ENCODE results near the gene CADPS2.

Gene CADPS2

DNA sequence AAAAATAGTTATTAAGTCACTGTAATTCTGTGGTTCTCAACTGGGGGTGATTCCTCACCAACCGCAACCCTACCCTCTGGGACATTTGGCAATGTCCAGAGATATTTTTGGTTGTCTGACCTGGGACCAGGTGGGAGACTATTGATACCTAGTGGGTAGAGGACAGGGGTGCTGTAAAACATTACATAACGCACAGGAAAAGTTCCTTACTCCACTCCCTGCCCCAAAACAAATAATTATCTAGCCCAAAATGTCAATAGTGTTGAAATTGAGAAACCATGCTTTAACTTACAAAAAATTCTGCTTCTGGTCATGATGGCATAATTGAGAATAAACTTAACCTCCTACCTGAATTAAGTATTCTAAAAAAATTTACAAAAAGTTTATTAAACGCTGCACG, 404.0 kb downstream of the CADPS2 start:
- Histone ChIP-seq H3K9ac (ENCODE audit: low read length) (no peak overlapping the region), H3K4me1 (ENCODE audit: control insufficient read depth, insufficient read depth, low read length) (no peaks in the 10 kb centered on the region), H3K9me3 (ENCODE audit: control insufficient read depth, low read length) (no peaks in the 10 kb centered on the region), H3K27me3 (ENCODE audit: control insufficient read depth, insufficient read depth, low read length) (no peaks in the 10 kb centered on the region), H3K36me3 (ENCODE audit: control insufficient read depth, insufficient read depth, low read length) (no peaks in the 10 kb centered on the region), H3K4me3 (ENCODE audit: low read length) (no peak overlapping the region)

DNA sequence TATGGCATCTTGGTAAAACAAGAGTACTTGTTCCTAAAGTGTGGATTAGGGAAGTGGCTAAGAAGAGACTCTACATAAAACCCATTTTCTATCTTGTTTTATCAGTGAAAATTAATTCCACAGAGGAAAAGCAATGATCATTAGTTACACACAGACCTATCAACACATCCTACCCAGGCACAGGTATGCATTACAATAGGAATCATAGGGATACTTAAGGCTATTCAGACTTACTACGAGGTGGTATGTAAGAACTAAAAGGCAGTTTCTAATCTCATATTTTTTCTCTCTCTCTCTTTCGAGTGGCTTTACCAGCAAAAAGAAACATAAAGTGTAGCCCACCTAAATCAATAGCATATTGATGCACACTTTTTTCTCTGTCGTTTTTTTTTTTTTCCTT, 415.4 kb downstream of the CADPS2 start:
- Histone ChIP-seq H3K36me3 (ENCODE audit: control insufficient read depth, insufficient read depth, low read length) (no peaks in the 10 kb centered on the region), H3K9ac (ENCODE audit: low read length) (no peak overlapping the region), H3K4me1 (ENCODE audit: control insufficient read depth, insufficient read depth, low read length) (no peaks in the 10 kb centered on the region), H3K4me3 (ENCODE audit: low read length) (no peak overlapping the region), H3K27me3 (ENCODE audit: control insufficient read depth, insufficient read depth, low read length) (no peaks in the 10 kb centered on the region), H3K9me3 (ENCODE audit: control insufficient read depth, low read length) (no peaks in the 10 kb centered on the region)

DNA sequence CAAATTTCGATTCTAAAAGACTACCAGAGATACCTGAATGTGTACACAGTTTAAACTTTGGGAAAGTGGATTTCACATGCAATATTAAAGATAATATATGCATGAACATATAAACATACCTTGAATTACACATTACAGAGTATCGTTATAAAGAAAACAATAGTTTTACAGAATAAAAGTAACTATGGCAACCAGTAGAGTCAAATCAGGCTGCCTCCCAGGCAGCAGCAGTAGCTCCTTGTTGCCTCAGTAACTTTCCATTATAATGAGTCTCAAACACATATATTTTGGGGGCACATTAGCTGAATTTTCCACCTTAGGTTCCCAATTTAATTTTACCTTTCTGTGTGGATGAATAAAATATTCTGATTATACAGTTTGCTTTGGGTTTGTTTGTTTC, 417.3 kb downstream of the CADPS2 start:
- H3K27me3 ChIP-seq (ENCODE audit: control insufficient read depth, insufficient read depth, low read length): no peaks in the 10 kb centered on the region
- no peaks in the 10 kb centered on the region for H3K9me3 ChIP-seq (ENCODE audit: control insufficient read depth, low read length)
- H3K4me3 ChIP-seq (ENCODE audit: low read length): no peak overlapping the region
- no peaks in the 10 kb centered on the region for H3K4me1 ChIP-seq (ENCODE audit: control insufficient read depth, insufficient read depth, low read length)
- H3K36me3 ChIP-seq (ENCODE audit: control insufficient read depth, insufficient read depth, low read length): no peaks in the 10 kb centered on the region
- no peak overlapping the region for H3K9ac ChIP-seq (ENCODE audit: low read length)

DNA sequence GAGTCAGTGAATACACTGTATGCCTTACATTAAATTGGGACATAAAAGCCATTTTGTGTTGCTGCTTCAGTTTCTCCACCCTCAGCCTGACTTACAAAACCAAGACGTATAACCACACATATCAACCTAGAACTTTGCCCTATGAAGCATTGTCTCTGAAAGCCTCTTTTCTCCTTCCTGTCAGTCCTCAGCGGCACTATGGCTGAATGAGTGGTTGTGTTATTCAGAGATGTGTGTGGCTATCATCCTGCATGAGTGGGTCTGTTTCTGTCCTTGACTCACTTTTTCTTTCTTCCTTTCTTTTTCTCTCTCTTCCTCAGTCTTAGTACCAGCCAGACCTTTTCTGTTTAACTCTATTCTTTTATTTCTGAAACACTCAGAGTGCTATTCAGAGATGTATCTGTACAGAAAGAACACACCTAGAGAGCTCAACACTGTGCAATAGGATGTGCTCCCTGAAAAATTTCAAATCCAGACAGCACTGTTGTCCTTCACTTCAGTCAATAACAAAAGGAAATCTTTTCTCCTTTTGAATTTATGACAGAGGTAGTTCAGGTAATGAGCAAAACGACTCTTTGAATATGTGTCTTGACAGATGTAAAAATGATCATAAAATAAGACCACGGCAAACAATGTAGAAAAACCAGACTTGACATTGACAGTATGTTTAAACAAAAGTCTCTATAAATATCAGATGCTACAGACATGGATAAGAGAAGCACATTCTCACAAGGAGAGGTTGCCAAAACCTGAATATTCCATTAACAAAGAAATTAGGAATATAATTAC, 418.4 kb downstream of the CADPS2 start:
- Histone ChIP-seq H3K4me1 (ENCODE audit: control insufficient read depth, insufficient read depth, low read length) (no peaks in the 10 kb centered on the region), H3K9ac (ENCODE audit: low read length) (no peak overlapping the region), H3K27me3 (ENCODE audit: control insufficient read depth, insufficient read depth, low read length) (no peaks in the 10 kb centered on the region), H3K4me3 (ENCODE audit: low read length) (no peak overlapping the region), H3K9me3 (ENCODE audit: control insufficient read depth, low read length) (no peaks in the 10 kb centered on the region), H3K36me3 (ENCODE audit: control insufficient read depth, insufficient read depth, low read length) (no peaks in the 10 kb centered on the region)

DNA sequence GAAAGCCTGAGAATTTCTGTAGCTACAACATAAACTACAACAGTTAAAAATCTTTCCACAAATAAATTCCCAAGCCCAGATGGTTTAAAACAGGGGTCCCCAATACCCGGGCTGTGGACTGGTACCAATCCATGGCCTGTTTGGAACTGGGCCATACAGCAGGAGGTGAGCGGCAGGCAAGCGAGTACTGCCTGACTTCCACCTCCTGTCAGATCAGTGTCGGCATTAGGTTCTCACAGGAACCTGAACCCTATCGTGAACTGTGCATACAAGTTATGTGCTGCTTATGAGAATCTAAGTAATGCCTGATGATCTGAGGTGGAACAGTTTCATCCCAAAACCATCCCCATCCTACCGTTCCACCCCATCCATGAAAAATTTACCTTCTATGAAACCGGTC, 421.0 kb downstream of the CADPS2 start:
- Histone ChIP-seq H3K4me3 (ENCODE audit: low read length) (no peak overlapping the region), H3K36me3 (ENCODE audit: control insufficient read depth, insufficient read depth, low read length) (no peaks in the 10 kb centered on the region), H3K9me3 (ENCODE audit: control insufficient read depth, low read length) (no peaks in the 10 kb centered on the region), H3K9ac (ENCODE audit: low read length) (no peak overlapping the region), H3K27me3 (ENCODE audit: control insufficient read depth, insufficient read depth, low read length) (no peaks in the 10 kb centered on the region), H3K4me1 (ENCODE audit: control insufficient read depth, insufficient read depth, low read length) (no peaks in the 10 kb centered on the region)

DNA sequence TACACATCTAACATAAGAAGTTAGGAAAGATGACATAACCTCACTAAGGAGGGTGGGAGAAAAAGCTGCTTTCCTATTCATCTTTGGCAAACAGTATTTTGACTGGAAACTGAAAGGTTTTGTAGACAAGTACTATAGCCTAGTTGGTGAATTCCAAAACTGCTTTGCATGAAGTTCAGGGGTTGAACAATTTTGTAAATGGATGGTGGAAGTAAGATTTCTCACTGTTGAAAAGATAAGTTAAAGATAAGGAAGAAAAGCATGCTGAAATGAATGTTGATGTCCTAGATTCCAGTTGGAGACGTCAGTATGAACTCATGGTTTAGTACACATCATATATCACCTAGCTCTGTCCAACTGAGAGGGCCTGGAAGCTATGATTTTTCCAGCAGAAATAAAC, 422.6 kb downstream of the CADPS2 start:
- H3K27me3 ChIP-seq (ENCODE audit: control insufficient read depth, insufficient read depth, low read length): no peaks in the 10 kb centered on the region
- H3K4me1 ChIP-seq (ENCODE audit: control insufficient read depth, insufficient read depth, low read length): no peaks in the 10 kb centered on the region
- H3K9me3 ChIP-seq (ENCODE audit: control insufficient read depth, low read length): no peaks in the 10 kb centered on the region
- no peaks in the 10 kb centered on the region for H3K36me3 ChIP-seq (ENCODE audit: control insufficient read depth, insufficient read depth, low read length)
- no peak overlapping the region for H3K9ac ChIP-seq (ENCODE audit: low read length)
- H3K4me3 ChIP-seq (ENCODE audit: low read length): no peak overlapping the region

DNA sequence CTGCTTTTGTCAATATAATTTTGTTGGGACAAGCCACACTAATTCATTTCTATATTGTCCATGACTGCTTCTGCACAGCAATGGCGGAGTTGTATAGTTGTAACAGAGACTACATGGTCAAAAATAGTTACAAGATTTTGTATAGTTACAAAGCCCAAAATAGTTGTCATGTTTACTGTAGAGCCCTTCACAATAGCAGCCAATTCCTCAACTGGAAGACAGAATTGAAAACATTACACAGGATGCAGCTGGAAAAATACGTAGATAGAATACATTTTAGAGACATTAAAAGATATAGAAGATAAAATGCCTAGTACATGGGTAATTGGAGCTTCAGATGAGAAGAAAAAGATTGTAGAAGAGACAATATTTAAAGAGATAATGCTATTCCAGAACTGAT, 425.3 kb downstream of the CADPS2 start:
- Histone ChIP-seq H3K9me3 (ENCODE audit: control insufficient read depth, low read length) (no peaks in the 10 kb centered on the region), H3K36me3 (ENCODE audit: control insufficient read depth, insufficient read depth, low read length) (no peaks in the 10 kb centered on the region), H3K27me3 (ENCODE audit: control insufficient read depth, insufficient read depth, low read length) (no peaks in the 10 kb centered on the region), H3K4me3 (ENCODE audit: low read length) (no peak overlapping the region), H3K4me1 (ENCODE audit: control insufficient read depth, insufficient read depth, low read length) (no peaks in the 10 kb centered on the region), H3K9ac (ENCODE audit: low read length) (no peak overlapping the region)

DNA sequence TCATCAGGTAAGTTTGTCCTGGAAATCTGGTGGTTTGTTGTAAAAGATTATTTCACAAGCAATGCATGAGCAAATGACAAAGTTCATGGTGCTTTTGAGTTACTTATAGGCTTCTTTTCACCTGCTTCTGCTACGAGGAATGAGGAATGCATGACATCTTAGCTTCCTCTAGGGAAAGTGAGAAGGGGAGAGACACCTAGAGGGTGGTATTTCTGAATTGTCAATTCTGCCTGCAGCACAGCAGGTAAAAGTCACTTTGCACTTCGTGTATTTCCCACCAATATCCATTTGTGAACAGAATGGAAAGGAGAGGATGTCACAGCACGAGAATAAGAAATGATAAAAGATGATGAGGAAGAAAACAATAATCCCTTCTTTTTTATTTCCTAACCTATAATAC, 428.3 kb downstream of the CADPS2 start:
- Histone ChIP-seq H3K4me1 (ENCODE audit: control insufficient read depth, insufficient read depth, low read length) (no peaks in the 10 kb centered on the region), H3K27me3 (ENCODE audit: control insufficient read depth, insufficient read depth, low read length) (no peaks in the 10 kb centered on the region), H3K9ac (ENCODE audit: low read length) (no peak overlapping the region), H3K9me3 (ENCODE audit: control insufficient read depth, low read length) (no peaks in the 10 kb centered on the region), H3K36me3 (ENCODE audit: control insufficient read depth, insufficient read depth, low read length) (no peaks in the 10 kb centered on the region), H3K4me3 (ENCODE audit: low read length) (no peak overlapping the region)

DNA sequence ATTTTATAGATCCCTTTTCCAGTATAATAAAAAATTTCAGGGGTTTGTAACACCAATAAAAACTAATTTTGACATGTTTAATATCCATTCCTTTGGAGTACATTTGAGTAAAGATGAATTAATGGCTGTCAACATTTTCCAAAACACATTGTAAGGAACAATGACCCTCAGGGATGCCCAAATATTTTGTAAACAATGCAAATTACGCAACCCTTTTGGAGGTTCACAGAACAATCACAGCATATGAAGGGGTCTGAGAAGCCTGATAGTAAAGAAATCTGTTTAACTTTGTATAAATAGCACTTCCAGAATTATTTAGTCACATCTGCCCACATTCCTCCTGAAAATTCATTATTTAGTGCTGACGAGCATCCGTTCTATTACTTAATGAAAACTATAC, 428.9 kb downstream of the CADPS2 start:
- Histone ChIP-seq H3K4me3 (ENCODE audit: low read length) (no peak overlapping the region), H3K36me3 (ENCODE audit: control insufficient read depth, insufficient read depth, low read length) (no peaks in the 10 kb centered on the region), H3K9me3 (ENCODE audit: control insufficient read depth, low read length) (no peaks in the 10 kb centered on the region)

DNA sequence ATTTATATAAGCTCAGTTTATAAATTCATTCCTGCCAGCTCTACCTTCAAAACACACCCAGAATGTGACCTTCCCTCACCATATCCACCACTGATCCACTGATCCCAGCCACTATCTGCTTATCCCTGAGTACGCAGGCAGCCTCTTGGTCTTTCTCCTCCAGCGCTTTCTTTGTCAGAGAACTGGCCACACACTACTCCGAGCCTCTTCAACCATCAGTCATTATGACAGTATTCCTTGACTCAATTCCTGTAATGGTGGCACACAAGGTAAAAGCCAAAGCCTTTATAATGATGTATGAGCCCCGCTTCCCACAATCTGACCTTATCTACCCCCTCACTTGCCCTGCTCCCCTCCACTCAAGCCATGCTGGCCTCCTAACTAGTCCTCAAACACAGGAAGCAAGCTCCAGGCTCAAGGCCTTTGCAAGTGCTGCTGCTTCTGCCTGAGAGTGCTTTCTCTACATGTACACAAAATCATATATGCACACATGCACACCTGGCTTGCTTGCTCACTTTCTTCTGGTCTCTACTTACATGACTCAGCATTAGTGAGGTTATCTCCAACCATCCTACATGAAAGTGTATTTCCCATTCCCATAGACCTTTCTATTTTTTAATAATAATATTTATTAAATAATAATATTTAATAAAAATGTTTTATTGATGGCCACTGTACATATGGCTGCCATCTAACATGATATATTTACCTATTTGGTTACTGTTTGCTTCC, 431.3 kb downstream of the CADPS2 start:
- Histone ChIP-seq H3K9ac (ENCODE audit: low read length) (no peak overlapping the region), H3K4me1 (ENCODE audit: control insufficient read depth, insufficient read depth, low read length) (no peaks in the 10 kb centered on the region), H3K27me3 (ENCODE audit: control insufficient read depth, insufficient read depth, low read length) (no peaks in the 10 kb centered on the region), H3K9me3 (ENCODE audit: control insufficient read depth, low read length) (no peaks in the 10 kb centered on the region), H3K36me3 (ENCODE audit: control insufficient read depth, insufficient read depth, low read length) (no peaks in the 10 kb centered on the region), H3K4me3 (ENCODE audit: low read length) (no peak overlapping the region)

More for the DNA sequence above, 428.9 kb downstream of the CADPS2 start:
- Histone ChIP-seq H3K27me3 (ENCODE audit: control insufficient read depth, insufficient read depth, low read length) (no peaks in the 10 kb centered on the region), H3K9ac (ENCODE audit: low read length) (no peak overlapping the region), H3K4me1 (ENCODE audit: control insufficient read depth, insufficient read depth, low read length) (no peaks in the 10 kb centered on the region)

DNA sequence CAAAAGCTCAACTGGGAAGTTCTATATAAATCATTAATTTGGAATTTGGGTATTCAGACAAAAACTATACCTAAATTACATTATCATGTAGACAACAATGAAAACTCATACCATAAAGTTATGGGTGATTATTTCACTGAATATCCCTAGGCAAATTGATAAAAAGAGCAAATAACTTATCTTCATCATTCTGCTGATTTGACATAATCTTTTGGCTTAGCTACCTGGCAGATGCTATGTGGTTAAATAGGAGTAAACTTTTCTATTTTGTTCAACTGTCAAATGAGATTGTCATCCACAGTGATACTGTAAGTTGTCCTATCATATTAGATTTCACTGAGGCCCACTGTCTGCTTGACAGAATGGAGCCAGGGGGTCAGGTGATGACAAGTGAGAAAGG, 432.8 kb downstream of the CADPS2 start:
- H3K36me3 ChIP-seq (ENCODE audit: control insufficient read depth, insufficient read depth, low read length): no peaks in the 10 kb centered on the region
- no peak overlapping the region for H3K9ac ChIP-seq (ENCODE audit: low read length)
- H3K4me1 ChIP-seq (ENCODE audit: control insufficient read depth, insufficient read depth, low read length): no peaks in the 10 kb centered on the region
- H3K27me3 ChIP-seq (ENCODE audit: control insufficient read depth, insufficient read depth, low read length): no peaks in the 10 kb centered on the region
- no peak overlapping the region for H3K4me3 ChIP-seq (ENCODE audit: low read length)
- no peaks in the 10 kb centered on the region for H3K9me3 ChIP-seq (ENCODE audit: control insufficient read depth, low read length)

DNA sequence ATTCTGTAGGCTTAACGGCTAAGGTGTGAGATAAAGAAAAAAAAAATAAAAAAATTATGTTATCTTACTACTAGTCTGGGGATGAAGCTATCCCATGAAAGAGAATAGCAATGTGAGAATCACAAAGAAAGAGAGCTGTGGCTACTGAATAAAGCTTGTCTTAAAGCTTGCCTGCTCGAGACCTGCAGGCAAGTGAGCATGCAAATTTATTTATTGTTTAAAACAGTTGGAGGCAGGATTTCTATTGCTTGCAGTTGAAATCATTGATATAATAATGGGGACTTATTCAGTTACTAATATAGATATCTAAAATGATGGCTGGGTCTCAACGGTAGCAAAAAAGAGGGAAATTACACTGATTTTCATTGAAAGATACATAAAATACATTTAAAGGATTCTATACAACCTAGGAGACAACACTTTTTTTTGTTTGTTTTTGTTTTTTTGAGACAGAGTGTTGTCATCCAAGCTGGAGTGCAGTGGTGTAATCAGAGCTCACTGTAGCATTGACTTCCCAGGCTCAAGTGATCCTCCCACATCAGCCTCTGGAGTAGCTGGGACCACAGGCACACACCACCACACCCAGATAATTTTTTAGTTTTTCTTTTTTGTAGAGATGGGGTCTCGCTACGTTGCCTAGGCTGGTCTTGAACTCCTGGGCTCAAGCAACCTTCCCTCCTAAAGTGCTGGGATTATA, 437.2 kb downstream of the CADPS2 start:
- no peak overlapping the region for H3K9ac ChIP-seq (ENCODE audit: low read length)
- no peaks in the 10 kb centered on the region for H3K36me3 ChIP-seq (ENCODE audit: control insufficient read depth, insufficient read depth, low read length)
- no peaks in the 10 kb centered on the region for H3K4me1 ChIP-seq (ENCODE audit: control insufficient read depth, insufficient read depth, low read length)
- no peaks in the 10 kb centered on the region for H3K27me3 ChIP-seq (ENCODE audit: control insufficient read depth, insufficient read depth, low read length)
- H3K4me3 ChIP-seq (ENCODE audit: low read length): no peak overlapping the region
- no peaks in the 10 kb centered on the region for H3K9me3 ChIP-seq (ENCODE audit: control insufficient read depth, low read length)

All from mucosa of stomach (tissue), 1 donor.